Astrocyte of the cerebellum (primary cell): ENCODE data around the gene CDH12.

ENCODE experiments used
- DNase-seq: peaks from one replicate; pipeline ENCODE4 v3.0.0-alpha.2; 2011; ENCODE audit warnings: low read depth
- H3K4me3 ChIP-seq: 2 replicates; pipeline ENCODE4 v1.5.1; 2011; ENCODE audit warnings: mild to moderate bottlenecking, low read depth, low read length, moderate library complexity
- CTCF ChIP-seq: IDR thresholded peaks from 2 replicates; pipeline ENCODE4 v1.5.1; 2012; ENCODE audit warnings: low read length, low read depth, moderate library complexity, mild to moderate bottlenecking; ENCODE audit errors: missing control alignments
- in situ Hi-C: cut with HindIII; loops from 2 replicates; pipeline ENCODE4 v1.10.0; 2017; ENCODE audit warnings: low sequenced_read_pairs

Gene CDH12

DNA sequence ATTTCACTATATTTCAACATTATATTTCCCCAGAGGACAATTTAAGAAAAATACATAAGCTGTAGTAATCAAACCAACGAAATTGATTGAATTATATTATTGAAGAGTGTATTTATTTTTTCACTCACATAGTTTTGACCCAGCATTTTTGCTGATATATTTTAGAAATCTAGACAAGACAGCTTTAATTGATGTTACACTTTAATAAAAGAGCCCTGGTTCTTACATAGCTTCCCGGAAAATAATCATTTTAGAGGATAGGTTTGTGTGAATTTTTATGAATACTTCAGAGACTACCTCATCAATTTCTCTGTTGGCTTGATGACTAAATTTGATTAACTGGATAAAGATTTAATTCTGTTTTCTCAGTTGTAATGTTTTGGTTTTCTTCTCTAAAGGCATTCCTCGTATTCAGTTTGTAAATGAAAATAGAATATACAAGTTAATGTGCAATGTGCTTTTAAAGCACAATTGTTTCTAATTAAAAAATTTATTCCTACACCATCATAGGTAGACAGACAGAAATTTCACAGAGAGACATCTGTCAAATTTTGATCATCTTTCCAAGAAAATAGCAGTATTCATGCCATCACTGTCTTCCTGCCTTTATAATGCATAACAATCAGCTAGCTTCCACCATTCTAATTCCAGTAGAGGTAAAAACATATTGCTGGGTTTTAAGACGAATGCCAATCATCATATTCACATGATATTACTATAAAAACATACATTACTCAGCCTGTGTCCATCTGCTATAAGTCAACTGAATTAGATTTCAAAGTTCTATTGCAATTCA is 441.4 kb downstream of the CDH12 start:
- no peak for TF ChIP-seq CTCF
- no peak overlapping the region for H3K4me3 ChIP-seq
- no peak for DNase-seq
- in situ Hi-C loops, result no loop called here

GRCh38 chr5:22391956-22392355 is 461.2 kb downstream of the CDH12 start:
- in situ Hi-C loops, result no loop called here
- no peak overlapping the region for H3K4me3 ChIP-seq
- no peak for TF ChIP-seq CTCF
- no peak for DNase-seq

DNA sequence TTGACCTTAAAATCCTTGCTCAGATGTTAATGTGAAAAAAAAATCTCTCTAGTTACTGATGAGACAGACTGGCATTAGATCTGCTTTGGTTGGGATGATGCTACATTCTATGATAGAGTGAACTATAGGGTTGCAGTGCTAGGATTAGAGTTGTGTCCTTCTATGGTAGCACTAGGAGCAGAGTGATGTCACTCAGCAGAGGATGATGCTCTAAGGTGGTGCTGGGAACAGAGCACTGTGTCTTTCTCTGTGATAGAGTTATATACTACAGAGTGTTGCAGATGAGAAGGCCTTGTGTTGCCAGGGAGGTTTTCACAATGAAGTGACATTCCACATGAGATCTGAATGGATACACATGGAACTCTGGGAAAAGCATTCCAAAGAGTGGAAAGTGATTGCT is 462.3 kb downstream of the CDH12 start:
- DNase-seq, result no peak
- H3K4me3 ChIP-seq, result no peak overlapping the region
- no peak for TF ChIP-seq CTCF
- in situ Hi-C loops, result no loop called here

- no peak overlapping the region for H3K4me3 ChIP-seq
- no peak for DNase-seq
- no peak for TF ChIP-seq CTCF
- in situ Hi-C loops, result no loop called here
These were observed 480.1 kb downstream of the CDH12 start for GRCh38 chr5:22372826-22373660.

GRCh38 chr5:22372376-22372775 is 480.8 kb downstream of the CDH12 start:
- TF ChIP-seq CTCF, result no peak
- in situ Hi-C loops, result no loop called here
- DNase-seq, result no peak
- H3K4me3 ChIP-seq, result no peak overlapping the region

DNA sequence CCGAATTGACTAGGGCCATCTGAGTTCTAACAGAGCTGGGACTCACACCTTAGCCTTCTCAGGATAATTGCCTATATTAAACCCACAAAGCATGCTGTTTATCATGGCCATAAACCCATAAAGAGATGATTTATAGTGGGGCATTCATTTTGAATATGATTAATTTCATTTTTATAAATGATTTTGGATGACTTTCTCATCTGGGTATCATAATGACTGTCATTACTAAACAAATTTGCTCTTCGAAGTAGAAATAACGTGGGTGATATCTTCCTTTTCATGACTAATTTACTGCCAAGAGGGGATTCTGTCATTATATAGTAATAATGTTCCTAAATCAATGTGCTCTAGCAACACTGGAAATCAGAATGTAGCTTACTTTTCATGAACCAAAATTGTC is 498.2 kb downstream of the CDH12 start:
- no peak overlapping the region for H3K4me3 ChIP-seq
- no peak for TF ChIP-seq CTCF
- no peak for DNase-seq
- in situ Hi-C loops, result no loop called here
